AG09309 (cell line): Measurements from ENCODE around the gene HPF1.

Source experiments
- DNase-seq: peaks from one replicate; pipeline ENCODE4 v3.0.0-alpha.2; 2010; ENCODE audit warnings: low read depth
- H3K4me3 ChIP-seq: 2 replicates; pipeline ENCODE4 v1.5.1; 2011; ENCODE audit warnings: mild to moderate bottlenecking, low read depth, low read length, moderate library complexity; ENCODE audit not compliant: control insufficient read depth
- TF ChIP-seq, protein P1 (sequence below): IDR thresholded peaks from 2 replicates; pipeline ENCODE4 v1.5.1; 2011; ENCODE audit warnings: mild to moderate bottlenecking, low read depth, low read length, inconsistent platforms; ENCODE audit not compliant: insufficient read depth, control insufficient read depth; ENCODE audit errors: missing control alignments

HPF1 gene

DNA sequence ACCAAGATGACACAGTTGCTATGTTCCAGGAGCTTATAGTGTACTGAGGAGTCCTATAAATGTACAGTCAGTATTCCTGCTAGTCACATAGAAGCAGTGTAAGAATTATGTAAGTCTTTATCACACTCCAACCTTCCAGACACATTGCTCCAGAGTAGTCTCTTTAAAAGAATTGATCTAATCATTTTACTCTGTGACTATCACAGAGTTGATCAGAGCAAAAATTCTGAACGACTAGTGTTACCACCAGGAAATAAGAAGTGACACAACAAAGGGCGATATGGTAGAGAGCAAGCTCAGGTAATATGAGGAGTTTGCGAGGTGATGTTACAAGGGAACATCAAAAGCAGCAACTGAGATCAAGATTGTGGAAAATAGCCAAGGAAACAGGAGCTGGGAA, 9.0 kb upstream of the HPF1 start:
- no peak overlapping the region for H3K4me3 ChIP-seq
- DNase-seq, result no peak
- TF ChIP-seq, protein P1, sequence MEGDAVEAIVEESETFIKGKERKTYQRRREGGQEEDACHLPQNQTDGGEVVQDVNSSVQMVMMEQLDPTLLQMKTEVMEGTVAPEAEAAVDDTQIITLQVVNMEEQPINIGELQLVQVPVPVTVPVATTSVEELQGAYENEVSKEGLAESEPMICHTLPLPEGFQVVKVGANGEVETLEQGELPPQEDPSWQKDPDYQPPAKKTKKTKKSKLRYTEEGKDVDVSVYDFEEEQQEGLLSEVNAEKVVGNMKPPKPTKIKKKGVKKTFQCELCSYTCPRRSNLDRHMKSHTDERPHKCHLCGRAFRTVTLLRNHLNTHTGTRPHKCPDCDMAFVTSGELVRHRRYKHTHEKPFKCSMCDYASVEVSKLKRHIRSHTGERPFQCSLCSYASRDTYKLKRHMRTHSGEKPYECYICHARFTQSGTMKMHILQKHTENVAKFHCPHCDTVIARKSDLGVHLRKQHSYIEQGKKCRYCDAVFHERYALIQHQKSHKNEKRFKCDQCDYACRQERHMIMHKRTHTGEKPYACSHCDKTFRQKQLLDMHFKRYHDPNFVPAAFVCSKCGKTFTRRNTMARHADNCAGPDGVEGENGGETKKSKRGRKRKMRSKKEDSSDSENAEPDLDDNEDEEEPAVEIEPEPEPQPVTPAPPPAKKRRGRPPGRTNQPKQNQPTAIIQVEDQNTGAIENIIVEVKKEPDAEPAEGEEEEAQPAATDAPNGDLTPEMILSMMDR, result no peak

DNA sequence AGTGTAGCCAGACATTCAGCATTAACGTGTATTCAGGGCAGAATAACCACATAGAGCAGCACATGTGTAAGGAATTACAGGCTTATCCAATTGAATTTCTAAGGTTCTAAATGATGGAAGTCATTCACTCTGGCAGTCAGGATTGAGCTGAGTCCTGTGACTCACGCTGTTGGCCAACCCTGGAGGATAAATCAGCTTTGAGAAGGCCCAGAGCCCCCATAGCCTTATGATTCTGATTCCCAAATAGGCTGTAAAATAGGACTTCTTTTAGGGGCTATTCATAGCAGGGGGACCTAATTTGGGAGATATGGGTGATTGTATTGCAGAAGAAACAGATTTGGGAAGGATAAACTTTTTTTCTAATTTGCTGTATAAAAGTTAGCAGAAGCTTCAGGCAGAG, 8.1 kb upstream of the HPF1 start:
- DNase-seq, result no peak
- H3K4me3 ChIP-seq, result no peak overlapping the region
- TF ChIP-seq, protein P1, result no peak

DNA sequence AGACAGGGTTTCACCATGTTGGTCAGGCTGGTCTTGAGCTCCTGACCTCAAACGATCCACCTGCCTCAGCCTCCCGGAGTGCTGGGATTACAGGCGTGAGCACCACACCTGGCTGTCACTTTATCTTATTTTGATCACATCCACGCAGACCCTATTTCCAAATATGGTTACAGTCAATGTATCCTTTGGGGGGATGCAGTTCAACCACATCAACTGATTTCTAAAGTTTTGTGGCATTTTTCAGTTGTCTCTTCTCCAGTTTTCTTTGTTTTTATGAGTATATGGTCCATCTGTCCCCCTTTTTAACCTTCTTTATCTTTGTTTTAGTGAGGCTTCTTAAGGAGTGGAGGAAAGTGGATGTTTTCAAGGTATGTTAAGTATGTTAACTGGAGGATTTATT, 4.1 kb upstream of the HPF1 start:
- H3K4me3 ChIP-seq, result no peak overlapping the region
- TF ChIP-seq, protein P1, result no peak
- no peak for DNase-seq

DNA sequence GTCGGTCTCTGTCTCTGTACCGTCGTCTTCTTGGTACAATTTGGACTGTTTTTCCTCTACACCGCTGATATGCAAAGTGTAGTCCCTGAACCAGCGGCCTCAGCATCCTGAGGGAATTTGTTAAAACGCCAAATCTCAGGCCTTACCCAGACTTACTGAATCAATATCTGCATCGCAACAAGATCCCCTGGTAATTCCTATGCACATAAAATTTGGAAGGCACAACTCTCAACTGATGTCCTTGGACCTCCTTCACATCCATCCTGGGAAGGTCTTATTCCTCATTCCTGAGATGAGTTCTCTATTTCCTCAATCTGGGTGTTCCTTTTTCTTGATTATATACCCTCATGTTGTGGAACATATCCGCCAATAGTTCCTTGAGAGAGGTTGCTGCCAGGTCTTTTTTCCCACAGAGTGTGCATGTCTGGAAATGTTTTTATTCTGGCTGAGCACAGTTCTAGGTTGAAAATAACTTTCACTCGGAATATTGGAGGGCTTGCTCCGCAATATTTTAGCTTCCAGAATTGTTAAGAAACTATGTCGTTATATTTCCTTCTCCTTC, 738 bp upstream of the HPF1 start:
- TF ChIP-seq, protein P1, result no peak
- DNase-seq, result no peak
- H3K4me3 ChIP-seq, result peak overlapping the region; percentile 82

DNA sequence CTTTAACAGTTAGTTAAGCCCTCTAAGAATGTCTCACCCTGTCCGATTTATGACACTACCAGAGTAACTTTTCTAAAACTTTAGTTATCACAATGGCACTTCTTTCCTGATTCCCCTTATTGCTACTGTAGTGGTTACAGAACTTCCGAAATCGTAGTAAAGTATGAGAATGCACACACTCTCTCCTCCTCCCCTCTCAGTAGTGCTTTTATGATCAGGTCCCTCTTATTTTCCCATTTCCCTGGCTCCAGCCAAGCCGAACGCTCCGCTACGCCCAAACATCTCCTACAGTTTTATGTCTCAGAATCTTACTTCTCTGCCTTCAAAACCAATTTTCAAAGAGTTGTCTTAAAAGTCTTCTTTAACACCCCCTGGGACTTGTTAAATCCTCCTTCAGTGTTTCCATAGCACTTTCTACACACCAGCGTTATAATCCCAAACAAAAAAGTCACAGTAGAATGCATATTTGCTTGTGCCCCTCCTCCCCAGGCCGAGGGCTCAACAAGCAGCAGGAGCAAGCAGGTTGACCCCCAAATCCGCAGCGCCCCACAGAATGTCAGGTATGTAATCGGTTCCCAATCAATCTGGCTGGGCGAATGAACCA, 671 bp downstream of the HPF1 start:
- TF ChIP-seq, protein P1, result no peak
- DNase-seq, result no peak
- peak overlapping the region; percentile 82 for H3K4me3 ChIP-seq

DNA sequence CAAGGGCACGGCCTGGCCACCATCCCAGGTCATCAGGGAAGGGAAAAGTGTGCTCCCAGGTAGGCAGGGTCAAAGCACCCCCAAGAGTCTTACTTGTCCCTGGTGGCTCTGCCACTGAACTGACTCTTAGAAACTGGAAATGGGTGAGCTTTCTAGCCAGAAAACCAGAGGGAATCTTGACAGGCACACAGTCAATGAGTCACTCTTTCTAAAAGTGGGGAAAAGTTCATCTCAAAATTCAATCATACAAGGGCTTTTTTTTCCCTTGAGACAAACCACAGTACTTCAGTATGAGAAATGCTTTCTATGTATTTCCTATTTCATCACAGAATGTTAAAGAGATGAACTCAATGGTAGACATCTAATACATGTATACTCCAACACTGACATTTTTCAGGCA, 12.5 kb downstream of the HPF1 start:
- peak; percentile 24 for DNase-seq
- TF ChIP-seq, protein P1, result no peak
- H3K4me3 ChIP-seq, result no peak overlapping the region
